HG03354 (cell line): ENCODE data around the gene TNS1.
"Not testable (repeated sequence)": the region's sequence is repeated elsewhere in the genome, so short reads cannot be mapped to it uniquely, and the experiment has no call there.

Experiments
- ATAC-seq: cut with Tn5 transposase; IDR thresholded peaks from one replicate; pipeline ENCODE4 v1.9.1; 2021; ENCODE audit warnings: mild to moderate bottlenecking; ENCODE audit not compliant: unreplicated experiment, poor library complexity, severe bottlenecking

Gene TNS1

DNA sequence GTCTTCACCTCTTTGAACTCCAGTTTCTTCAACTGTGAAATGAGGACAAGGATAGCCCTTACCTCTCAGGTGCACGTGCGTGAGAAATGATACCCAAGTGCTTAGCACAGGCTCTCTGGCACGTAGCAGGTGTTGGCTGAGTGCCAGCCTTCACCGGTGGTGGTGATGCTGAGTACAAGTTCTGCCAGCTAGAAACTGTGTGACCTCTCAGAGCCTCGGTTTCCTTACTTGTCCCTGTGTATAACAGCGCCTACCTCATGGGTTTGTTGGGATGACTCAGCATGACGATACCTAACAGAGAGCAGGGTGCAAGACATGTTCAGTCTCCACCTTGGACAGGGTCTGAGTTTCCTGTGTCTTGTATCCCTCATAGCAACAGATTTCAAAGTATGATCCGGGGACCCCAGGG lies 205.1 kb downstream of the TNS1 start:
- no peak for ATAC-seq

- ATAC-seq: no peak
These were observed 205.6 kb downstream of the TNS1 start for GRCh38 chr2:217797165-217797564.

- no peak for ATAC-seq
These were observed 206.9 kb downstream of the TNS1 start for GRCh38 chr2:217795706-217796465.

DNA sequence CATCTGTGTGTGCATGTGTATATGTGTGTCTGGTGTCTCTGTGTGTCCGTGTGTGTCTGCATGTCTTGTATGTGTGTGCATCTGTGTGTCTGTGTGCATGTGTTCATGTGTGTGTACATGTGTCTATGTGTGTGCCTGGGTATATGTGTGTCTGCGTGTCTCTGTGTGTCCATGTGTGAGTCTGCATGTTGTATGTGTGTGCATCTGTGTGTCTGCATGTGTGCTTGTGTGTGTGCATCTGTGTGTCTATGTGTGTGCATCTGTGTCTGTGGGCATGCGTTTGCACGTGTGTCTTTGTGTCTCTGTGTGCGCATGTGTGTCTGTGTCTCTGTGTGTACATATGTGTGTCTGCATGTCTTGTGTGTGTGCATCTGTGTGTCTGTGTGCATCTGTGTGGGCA lies 207.7 kb downstream of the TNS1 start:
- ATAC-seq: no peak

DNA sequence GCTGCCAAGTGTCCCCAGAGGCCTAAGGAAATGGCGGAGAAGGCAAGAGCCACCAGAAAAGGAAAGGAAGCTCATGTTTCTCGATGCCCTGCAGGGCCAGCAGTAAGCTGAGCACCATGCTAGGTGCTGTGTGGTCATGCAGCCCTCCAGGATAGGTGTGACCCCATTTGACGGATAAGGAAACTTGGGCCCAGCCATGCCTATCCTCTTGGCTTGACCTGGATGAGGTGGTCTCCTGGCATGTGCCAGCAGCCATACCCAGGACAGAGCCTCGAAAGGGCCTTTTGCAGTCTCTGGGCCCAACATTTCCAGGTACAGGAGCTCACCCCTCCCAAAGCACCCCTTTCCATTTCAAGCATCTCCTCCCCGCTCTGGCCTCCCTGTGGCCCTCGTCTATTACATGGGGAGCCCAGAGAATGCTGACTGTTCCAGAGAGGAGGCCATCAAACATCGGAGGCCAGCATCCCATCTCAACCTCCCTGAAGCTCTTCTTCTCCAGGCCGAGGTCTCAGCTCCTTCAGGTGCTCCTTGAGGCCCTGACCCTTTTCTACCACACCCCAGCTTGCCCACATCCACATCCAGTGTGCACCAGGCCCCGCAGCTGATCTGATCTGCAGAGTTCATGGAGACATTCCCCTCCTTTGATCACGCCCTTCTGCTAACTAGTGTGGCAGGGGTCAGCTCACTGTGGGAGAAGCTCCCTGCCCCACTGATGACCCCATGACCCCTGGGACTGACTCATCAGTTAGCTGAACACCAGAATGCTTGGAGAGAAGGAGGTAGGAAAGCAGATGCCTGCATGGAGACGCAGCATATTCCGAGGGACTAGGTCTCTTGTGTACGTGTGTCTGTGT lies 208.4 kb downstream of the TNS1 start:
- ATAC-seq: no peak

GRCh38 chr2:217793566-217794132 lies 209.1 kb downstream of the TNS1 start:
- ATAC-seq: no peak

DNA sequence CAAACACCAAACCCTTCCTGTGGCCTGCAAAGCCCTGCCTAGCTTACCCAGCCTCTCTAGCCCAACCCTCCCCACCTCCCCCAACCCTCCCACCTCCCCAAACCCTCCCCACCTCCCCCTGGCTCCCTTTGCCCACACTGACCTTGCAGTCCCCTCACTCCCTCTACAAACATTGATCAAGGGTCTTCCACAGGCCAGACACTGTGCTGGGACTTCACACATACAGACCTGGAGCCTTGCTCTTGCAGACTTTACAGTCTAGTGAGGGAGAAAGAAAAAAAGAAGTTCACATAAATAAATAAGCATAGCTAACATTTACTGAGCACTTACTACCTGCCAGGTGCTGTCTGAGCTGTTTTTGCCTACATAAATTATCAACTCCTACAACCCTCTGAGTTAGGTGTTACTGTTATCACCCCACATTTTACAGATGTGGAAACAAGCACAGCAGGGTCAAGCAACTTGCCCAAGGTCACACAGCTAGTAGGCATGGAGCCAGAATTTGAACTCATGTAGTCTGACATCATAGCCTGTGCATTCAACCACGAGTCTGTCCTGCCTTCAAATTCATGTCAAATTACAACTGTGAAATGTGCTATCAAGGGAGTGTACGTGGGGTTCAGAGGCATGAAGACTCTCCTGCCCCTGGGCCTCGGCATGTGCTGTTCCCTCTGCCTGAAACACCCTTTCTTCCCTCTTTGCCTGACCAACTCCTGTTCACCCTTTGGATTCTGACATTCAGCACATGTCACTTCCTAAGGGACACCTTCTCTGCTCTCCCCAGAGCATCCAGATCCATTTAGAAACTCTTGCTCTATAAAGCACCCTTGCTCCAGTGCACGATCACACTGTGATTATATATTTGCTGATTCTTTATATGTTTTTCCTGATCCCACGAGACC lies 209.9 kb downstream of the TNS1 start:
- ATAC-seq: no peak

GRCh38 chr2:217791551-217791950 lies 211.2 kb downstream of the TNS1 start:
- no peak for ATAC-seq

DNA sequence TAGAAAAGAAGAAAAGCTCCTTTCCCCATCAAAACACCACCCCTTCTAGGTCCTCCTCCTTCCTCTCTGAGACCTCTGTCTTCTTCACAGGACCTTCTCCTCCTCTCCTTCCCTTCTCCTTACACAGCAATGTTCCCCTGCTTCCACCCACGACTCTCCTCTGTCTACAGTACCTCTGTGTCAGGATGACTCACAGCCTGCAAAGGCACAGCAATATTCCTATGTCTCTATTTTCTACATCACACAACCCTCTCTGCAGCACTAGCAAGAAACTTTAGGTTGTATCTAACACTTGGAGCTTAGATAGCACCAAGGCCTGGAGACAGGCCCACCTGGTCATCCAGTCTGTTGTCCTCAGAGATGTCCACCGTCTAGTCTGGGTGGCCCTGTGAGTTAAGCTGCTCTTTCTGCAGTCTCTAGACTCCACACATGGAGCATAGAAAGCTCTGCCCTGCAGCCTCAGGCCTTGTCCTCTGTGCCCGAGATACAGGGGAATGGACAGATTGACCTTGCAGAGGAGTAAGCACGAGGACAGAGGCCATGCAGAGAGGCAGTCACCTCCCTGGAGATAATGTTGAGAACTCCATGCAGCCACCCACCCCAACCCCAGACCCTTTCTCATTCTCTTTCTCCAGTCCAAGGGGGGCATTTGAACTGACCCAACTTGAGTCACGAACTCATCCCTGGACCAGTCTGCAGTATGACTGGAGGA lies 212.0 kb downstream of the TNS1 start:
- ATAC-seq: no peak

- no peak for ATAC-seq
These were observed 212.6 kb downstream of the TNS1 start for GRCh38 chr2:217790195-217790594.

GRCh38 chr2:217789736-217790181 lies 213.0 kb downstream of the TNS1 start:
- ATAC-seq: no peak

DNA sequence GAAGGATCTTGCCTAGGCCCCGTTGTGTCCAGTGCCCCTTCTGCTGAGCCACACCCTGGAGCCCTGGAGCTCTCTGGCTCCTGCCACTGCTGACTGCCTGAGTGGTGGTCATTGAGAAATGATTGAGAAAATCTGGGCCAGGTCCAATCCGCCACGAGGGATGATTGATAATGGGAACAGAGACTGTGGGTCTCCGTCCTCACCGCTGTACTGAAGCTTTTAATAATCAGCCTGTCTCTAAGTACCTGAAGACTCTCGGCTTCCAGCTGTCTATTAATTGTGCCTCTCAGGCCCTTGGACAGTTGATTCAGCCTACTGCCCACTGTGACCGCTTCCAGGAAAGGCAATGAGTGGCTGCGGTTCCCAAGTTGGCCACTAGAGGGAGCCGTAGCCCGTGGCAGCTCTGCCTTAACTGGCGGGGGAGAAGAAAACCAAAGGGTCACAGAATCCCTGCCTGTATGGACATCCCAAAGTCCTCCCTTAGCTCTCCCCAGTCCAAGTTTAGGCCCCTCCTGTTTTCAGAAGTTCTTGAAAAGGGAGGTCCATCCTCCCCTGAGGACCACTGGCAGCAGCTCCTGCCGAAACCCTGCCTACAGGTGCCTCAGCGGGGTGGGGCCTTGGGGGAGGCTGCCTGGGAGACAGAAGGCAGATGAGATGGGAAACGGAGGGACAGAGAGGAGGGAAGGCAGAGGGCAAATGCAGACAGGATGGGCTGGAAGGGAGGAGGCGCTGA lies 213.6 kb downstream of the TNS1 start:
- ATAC-seq: peak; percentile 58

- ATAC-seq: no peak
These were observed 214.2 kb downstream of the TNS1 start for GRCh38 chr2:217788669-217789002.

DNA sequence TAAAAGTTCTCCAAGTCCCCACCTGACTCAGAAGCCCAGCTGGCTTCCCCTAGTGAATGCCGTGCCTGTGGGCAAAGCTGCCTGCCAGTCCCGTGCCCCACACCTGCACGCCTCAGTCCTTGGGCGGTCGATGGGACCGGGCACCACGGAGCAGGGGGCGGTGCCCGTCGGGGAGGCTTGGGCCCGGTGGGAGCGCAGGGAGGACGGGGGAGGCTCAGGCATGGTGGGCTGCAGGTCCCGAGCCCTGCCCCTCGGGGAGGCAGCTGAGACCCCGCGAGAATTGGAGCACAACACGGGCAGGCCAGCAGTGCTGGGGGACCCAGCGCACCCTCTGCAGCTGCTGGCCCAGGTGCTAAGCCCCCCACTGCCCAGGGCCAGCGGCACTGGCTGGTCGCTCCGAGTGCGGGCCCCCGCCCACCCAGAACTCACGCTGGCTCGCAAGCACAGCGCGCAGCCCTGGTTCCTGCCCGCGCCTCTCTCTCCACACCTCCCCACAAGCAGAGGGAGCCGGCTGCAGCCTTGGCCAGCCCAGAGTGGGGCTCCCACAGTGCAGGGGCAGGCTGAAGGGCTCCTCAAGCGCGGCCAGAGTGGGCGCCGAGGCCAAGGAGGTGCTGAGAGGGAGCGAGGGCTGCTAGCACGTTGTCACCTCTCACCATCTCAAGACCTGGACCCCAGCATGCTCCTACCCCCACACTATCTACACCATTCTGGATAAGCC lies 215.5 kb downstream of the TNS1 start:
- ATAC-seq: no peak

DNA sequence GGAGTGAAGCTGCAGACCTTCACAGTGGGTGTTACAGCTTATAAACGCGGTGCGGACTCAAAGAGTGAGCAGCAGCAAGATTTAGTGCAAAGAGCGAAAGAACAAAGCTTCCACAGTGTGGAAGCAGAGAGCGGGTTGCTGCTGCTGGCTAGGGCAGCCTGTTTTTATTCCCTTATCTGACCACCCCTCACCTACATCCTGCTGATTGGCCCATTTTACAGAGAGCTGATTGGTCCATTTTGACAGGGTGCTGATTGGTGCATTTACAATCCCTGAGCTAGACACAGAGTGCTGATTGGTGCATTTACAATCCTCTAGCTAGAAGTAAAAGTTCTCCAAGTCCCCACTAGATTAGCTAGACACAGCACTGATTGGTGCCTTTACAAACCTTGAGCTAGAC lies 216.2 kb downstream of the TNS1 start:
- ATAC-seq: not testable (repeated sequence)

GRCh38 chr2:217785544-217786045 lies 217.2 kb downstream of the TNS1 start:
- ATAC-seq: peak; percentile 70

DNA sequence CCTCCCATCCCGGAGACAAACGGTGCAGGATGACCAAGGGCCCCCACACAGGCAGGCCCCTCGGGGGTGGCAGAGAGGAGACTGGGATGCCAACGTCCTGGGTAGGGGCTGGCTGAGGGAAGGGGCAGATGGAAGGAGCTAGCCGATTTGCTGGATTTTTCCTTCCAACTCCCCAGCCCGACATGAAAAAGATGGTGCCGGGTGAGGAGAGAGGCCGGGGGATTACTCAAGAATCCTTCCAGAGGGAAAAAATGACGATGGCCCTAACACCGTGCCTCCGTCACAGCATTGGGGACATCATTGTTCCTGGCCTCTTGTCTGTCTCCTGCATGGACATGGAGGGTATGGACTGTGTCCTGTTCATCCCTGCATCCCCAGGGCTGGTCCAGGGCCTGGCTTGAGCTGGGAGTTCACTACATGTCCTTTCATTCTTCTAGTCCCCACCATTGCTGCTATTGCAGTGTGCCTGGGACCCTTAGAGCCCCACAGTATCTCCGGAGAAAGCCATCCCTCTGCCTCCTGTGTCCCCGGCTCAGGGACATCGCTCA lies 217.7 kb downstream of the TNS1 start:
- ATAC-seq: peak; percentile 22
